DLD1 (cell line): Measurements from ENCODE around the gene RPL35.

Experiments used
- in situ Hi-C: cut with HindIII; loops from 2 replicates; pipeline ENCODE4 v1.10.0; 2017; ENCODE audit warnings: low sequenced_read_pairs

Gene RPL35

DNA sequence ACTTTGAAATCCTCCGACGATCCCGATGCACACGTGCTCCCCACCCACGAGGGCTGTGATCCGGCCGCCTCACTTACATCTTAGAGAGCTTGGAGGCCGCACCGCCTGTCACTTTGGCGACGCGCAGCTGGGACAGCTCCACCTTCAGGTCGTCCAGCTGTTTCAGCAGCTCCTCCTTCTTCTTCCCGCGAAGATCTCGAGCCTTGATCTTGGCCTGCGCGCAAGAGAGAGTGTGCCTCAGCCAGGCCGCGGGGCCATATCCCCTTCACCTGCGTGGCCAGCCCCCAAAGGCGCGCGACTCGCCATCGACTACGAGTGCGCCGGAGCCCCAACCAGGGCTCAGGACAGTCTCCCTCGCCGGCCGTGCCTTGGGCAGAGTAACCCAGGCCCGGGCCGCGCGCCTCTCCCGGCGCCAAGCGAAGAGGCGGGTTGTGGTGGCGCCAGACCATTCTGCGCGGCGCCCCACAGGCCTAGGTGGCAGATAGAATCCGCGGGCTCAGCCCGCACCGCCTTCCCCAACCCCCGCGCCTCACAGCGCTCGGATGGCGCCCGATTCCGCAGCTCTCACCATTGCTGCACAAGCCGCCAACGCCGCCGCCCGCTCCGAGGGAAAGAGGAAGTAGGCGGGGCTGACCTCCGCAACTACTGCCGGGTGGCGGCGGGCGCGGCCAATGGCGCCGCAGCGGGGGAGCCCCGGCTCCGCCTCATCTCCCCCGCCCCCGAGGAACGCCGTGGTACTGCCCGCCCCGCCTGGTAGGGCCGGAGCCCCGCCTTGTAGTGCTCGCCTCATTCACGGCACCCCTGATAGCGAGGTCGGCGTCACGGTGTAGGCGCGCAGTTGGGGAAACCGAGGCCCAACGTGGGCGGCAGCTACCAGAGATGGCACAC lies at the start of gene RPL35, which contains the start of gene ARPC5L:
Gene RPL35 (minus strand): TSS at position 616 of the 888 bp plus-strand sequence. CDS start 45 bp downstream, at position 571.
Gene ARPC5L (plus strand): TSS at position 789 of the 888 bp plus-strand sequence. CDS start 7,161 bp downstream, outside the sequence.
- in situ Hi-C loops = no loop called here

DNA sequence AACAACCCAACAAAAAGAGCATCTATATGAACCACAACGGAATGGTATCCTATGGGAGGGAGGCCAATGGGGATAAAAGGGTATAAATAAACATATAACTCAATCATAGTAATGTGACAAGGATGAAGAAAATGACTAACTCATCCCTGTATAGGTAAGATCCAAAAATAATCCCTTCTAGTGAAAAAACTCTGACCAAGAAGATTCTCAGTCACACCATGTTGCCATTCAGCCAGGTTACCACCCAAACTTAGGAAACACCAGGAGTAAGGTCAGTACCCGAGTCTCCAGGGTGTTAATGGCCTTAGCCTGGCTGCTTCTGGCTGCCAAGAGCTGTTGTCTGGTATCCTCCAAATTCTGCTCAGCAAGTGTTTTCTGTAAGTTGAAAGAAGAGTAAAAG lies 46.3 kb upstream of the RPL35 start:
- in situ Hi-C loops = no loop called here

DNA sequence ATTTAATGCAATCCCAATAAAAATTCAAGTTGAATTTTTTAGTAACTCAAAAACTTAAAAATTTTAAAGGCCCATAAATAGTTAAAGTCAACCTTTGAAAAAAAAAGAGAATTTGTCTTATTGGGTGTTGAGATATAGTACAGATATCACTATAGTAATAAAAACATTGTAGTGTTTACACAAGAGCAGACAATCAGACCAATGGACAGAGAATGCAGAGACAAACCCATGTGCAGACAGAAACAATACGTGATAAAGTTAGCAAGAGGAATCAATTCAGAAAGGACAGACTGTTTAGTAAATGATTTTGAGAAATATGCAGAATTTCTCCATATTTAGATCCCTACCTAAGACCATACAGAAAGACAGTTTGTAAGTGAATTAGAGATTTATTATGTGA lies 45.2 kb upstream of the RPL35 start:
- in situ Hi-C loops = no loop called here

DNA sequence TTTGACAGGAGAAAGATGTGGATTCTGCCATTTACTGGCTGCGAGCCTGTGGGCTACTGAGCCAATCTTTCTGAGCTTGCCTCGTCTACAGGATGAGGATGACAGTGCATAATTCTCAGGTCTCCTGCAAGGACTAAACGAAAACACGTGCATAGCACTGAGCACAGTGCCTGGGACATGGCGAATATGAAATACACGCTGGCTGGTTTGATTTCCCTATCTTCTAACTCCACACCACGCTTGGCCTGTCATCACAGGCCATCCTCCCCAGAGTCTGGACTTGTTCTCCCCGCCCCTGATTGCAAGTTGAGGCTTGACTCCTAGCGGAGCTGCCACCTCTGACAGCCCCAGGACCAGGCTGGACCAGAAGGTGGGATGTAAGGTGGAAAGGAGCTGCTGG lies 38.1 kb upstream of the RPL35 start:
- in situ Hi-C loops = loop anchor here (25.0 kb wide), 1 partner anchor 138 kb away; the partner anchor contains the start of gene NR6A1

DNA sequence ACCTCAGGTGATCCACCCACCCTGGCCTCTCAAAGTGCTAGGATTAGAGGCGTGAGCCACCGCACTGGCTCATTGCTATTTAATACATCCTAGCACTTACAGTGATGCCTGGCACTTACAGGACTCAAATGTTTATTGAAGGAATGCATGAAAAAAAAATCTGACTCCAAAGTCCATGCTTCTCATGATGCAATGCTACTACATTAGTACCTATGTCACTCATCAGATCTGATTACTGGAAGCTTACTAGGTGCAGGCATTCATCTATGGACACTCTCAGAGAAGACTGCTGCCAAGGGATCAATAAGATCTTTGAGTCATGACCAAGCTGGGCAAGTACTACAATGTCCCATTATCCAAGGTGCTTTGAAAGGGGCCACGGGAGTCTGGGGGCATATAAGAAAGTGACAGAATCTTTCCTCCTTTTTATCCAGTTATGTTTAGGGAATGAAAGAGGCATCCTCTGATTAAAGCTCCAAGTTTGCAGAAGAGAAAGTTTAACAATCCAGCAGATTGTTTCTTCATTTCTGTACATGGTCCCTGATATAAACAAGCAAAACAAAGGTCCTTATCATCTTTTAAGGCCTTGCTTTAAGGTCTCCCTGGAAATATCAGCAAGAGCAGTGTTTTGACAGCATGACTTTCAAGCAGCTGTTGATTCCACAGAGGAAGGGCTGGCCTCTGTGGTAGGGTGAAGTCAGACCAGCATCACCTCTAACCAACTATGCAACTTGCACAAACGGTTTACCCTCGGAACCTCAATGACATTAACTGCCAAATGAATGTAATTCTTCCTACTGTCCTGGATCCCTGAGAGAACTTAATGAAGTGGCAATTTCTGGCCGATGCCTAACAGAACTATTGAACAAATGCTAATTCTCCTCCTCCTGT lies 36.1 kb upstream of the RPL35 start:
- in situ Hi-C loops = loop anchor here (25.0 kb wide), 1 partner anchor 136 kb away; the partner anchor contains the start of gene NR6A1

DNA sequence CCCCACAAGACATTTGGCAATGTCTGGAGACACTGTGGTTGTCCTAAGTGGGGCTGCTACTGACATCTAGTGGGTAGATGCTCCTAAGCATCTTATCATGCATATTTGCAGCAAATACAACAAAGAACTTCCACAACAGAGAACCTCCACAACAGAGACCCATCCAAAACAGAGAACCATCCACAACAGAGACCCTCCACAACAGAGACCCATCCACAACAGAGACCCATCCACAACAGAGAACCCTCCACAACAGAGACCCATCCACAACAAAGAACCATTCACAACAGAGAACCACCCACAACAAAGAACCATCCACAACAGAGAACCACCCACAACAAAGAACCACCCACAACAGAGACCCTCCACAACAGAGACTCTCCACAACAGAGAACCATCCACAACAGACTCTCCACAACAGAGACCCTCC lies 33.0 kb upstream of the RPL35 start:
- in situ Hi-C loops = loop anchor here (25.0 kb wide), 1 partner anchor 132 kb away; the partner anchor contains the start of gene NR6A1

DNA sequence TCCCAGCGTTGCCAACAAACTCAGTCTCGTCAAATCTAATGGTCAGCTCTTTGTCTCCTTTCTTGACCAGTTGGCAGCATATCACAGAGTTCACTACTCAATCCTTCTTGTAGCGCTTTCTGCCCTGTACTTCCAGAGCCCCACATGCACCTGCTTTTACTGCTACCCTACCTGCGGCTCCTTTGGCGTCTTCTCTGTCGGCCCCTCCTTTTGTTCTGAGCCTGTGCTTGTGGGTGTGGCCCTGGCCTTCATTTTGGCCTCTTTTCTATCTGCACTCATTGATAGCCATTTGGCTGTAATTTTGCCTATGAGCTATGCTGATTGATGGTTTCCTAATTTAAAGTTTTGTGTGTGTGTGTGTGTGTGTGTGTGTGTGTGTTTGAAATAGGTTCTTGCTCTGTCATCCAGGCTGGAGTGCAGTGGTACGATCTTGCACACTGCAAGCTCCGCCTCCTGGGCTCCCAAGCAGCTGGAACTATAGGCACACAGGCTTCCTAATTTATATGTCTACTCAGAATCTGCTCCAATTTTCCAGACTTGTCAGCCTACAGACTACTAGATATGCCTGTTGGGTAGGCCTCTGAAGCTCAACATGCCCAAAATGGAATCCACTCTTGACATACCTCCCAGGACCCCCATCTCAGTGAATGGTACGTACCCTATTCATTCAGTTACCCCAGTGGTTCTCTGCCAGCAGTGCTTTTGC lies 32.4 kb upstream of the RPL35 start:
- in situ Hi-C loops = loop anchor here (25.0 kb wide), 1 partner anchor 132 kb away; the partner anchor contains the start of gene NR6A1

DNA sequence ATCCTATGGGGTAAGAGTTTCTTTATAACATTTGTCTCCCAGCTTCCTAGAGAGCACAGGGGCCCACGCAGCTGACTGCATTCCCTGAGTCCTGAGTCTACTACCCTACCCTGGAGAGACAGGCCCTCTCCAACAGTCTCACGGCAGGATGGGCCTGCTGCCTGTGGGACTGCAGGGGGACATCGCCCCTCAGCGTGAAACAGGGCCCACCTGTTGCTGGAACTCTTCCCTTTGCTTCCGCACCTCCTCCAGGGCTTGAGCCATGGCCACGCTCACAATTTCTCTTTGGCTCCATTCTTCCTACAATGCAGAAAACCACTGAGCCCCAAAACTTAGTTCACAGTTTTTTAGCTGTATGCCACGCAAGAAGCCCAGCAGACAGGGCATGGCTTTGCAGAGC lies 28.4 kb upstream of the RPL35 start:
- in situ Hi-C loops = loop anchor here (25.0 kb wide), 1 partner anchor 128 kb away; the partner anchor contains the start of gene NR6A1

DNA sequence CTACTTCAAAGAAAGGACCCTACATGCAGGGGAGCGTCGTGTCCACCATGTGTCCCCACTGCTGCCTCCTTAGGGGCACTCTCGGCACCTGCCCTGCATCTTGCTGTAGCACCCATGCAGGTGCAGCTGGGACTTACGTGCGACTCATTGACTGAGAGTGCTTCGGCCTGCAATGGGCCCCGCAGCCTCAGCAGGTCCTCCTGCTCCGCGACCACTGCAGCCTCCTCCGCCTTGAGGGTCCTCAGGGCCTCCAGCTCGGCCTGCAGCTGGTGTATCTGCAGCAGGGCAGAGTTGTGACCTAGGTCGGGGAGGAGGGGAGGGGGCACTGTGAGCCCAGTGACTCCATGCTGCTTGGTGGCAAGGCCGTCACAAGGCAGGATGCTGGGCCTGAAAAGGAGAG lies 27.2 kb upstream of the RPL35 start:
- in situ Hi-C loops = loop anchor here (25.0 kb wide), 1 partner anchor 127 kb away; the partner anchor contains the start of gene NR6A1

DNA sequence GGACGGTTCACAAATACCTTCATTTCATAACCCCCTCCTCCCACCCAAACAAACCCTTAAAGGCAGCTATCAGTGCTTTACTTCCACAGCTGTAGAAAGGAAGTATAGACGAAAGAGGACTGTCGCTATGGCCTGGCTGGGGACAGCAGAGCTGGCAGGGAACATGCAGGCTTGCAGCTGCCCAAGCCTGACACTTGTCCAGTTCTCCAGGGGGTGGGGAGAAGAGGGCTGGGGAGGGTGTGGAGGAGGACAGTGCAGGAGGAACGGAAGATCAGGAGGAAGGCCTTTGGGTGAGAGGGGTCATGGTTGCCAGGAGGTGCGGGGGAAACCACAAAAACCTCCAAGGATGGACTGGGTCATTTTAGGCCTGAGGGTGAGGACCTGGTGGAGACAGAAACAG lies 26.1 kb upstream of the RPL35 start:
- in situ Hi-C loops = loop anchor here (25.0 kb wide), 1 partner anchor 126 kb away; the partner anchor contains the start of gene NR6A1

DNA sequence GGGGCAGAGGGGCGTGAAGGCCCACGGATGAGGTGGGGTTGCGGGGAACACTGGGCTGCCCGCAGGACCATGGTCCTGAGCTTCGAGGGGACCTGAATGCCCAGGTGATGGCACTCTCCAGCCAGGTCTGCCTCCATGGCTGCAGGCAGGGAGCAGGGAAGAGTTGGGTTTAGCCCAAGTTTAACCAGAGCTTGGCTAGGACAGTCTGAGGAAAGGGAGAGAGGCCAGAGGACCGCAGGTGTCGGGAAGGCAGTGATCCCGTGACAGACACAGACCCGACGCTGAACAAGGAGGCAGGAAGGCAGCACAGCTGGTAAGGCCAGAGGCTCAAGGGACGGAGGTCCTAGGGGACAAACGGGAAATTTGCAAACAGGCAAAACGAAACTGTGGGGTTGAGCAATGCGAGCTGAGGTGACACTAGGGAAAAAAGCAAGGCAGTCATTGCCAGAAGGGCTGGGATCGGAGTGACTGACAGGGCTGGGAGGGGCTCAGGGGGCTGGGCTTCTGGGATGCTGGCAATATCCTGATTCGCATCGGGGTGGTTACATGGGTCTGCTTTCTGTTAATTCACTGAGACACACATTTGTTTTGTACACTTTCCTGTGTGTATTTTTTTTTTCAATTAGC lies 25.2 kb upstream of the RPL35 start:
- in situ Hi-C loops = loop anchor here (25.0 kb wide), 1 partner anchor 125 kb away; the partner anchor contains the start of gene NR6A1

DNA sequence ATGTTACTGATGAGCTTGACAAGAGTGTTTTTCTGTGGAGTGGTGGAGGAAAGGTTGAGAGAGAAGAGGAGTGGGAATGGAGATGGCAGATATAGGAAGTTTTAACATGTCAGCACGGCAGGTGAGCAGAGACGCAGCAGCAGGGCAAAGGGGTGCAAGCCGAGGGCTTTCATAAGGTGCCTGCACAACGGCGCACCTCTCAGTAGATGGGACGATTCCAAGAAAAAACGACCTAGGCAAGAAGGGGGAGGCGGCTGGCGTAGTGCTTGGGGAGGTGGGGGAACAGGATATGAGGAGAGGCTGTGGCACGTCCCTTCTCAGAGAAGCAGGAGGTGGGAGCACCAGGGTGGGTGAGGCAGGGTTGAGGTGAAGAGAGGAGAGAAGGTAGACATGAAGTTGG lies 24.7 kb upstream of the RPL35 start:
- in situ Hi-C loops = loop anchor here (25.0 kb wide), 1 partner anchor 124 kb away; the partner anchor contains the start of gene NR6A1

DNA sequence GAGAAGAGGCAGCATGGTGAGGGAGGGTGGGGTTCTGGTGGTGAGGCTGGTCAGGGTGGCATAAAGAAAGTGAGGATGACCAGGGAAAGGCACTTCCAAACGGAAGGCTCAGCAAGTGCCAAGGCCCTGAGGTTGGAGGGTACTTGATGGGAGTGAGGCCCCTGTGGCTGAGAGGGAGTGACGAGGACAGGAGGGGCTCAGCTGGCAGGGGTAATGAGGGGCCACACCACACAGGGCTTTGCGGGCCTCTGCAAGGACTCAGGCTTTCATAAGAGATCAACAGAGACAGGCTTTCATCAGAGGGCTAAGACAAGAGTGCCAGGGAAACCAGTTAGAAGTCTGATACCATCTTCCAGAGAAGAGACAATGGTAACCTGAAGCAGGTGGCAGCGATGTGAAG lies 23.8 kb upstream of the RPL35 start:
- in situ Hi-C loops = loop anchor here (25.0 kb wide), 1 partner anchor 123 kb away; the partner anchor contains the start of gene NR6A1

DNA sequence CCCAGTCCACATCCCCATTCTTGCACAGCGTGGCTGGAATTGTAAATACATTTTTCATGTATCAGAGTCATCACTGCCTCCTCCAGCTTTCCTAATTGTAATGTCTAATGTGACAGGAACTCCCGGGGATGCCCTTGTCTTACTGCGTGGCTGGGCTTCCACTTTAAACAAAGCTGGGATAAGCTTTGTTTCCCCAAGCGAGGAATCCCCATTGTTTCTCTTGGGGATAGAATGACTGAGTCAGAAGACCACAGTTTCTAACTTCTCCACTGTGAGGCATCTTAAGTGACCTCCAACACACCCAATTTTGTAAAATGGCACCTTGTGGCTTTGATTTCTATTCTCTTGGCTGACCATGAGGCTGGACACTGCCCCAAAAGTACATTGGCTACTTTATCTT lies 22.6 kb upstream of the RPL35 start:
- in situ Hi-C loops = loop anchor here (25.0 kb wide), 1 partner anchor 122 kb away; the partner anchor contains the start of gene NR6A1

DNA sequence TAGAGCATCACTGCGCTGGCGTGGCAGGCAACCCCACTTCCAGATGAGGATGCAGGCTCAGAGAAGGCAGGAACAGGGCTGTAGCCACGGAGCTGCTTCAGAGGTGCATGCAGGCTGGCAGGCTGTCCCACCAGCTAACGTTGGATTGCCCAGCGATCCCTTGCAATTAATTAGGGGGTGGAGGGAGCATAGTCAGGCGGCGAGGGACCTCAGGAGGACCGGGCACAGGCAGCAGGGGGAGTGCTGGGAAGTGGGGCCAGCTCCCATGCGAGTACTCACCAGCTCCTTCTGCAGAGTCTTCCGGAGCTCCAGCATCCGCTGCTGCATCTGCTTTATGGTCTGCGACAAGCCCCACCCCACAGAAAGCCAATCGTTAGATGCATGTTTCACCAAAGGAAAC lies 20.5 kb upstream of the RPL35 start:
- in situ Hi-C loops = loop anchor here (25.0 kb wide), 1 partner anchor 120 kb away; the partner anchor contains the start of gene NR6A1

DNA sequence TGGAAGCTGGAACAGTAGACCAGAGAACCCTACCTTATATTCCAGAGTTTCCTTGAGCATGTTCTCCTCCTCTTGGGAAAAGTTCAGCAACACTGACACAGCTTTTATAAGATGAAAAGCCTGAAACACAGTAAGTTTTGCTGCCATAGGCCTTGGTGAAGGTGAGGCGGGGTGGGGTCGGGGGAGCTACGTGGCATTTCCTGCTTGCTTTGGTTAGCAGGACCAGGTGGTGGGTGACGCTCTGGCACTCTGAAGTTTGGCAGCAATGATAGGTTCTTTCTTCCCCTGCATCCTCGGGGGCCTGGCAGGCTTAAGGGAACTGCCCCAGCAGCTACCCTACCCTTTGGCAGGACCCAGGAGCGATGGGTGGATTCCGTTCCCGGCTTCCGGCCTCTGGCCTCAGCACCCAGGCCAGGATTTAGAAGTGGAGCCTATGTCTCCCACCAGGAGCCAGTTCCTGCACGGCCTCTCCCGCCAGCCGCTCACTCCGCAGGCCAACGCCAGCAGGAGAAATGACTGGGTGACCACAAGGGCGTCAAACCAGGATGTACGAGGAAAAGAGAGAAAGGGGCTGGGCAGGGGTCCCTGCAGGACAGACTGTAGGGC lies 19.5 kb upstream of the RPL35 start:
- in situ Hi-C loops = loop anchor here (25.0 kb wide), 1 partner anchor 119 kb away; the partner anchor contains the start of gene NR6A1

DNA sequence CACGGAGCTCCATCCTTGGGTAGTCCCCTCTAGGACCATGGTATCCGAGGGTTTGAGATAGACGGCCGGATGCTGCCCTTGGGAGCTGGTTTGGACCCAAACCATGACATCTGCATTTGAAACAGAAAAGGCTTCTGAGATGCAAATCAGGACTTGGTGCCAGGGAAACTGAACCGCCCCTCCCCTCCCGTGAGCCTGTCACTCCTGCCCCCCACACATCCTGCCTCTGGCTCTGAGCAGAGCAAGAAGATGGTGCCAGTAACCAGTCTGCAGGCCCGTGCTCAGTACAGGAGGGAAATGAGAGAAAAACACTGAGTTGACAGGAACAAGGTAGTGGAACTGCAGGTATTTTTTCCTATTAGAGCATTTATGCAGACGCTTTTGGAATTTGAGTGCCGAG lies 18.7 kb upstream of the RPL35 start:
- in situ Hi-C loops = loop anchor here (25.0 kb wide), 1 partner anchor 118 kb away; the partner anchor contains the start of gene NR6A1

DNA sequence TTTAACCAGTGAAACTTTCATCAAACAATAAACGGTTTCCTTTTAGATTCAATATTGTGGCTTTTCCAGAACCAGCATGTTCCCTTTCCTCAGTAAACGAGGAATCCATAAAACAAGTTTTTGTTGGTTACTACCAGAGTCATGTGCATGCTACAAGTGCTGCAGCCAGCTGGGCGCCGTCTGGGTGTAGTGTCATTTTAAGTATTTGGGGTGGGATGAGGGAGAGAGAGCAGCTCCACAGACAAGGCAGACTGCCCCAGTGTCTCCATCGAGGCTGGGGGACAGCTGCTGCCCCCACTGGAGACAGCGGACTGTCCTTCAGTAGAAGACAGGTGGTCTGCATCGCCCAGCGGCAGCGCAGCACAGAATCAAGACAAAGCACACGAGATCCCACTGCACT lies 17.5 kb upstream of the RPL35 start:
- in situ Hi-C loops = loop anchor here (25.0 kb wide), 1 partner anchor 117 kb away; the partner anchor contains the start of gene NR6A1

DNA sequence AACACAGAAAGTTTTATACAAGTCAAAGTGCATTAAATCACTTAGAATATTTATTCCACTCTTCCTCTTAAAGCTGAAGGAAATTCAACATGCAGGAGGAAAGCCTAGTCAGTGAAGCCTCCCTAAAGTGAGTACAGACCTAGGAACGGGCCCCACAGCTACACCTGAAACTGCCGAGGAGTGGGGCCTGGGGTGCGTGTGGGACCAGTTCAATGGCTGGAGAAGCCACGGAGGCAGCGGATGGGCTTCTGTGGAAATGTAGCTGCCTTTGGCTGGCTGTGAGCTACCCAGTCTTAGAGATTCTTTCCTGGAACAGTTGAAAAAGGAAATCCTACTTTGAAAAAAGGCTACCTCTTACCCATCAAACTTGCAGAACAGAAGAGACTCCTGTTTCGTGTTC lies 16.8 kb upstream of the RPL35 start:
- in situ Hi-C loops = loop anchor here (25.0 kb wide), 1 partner anchor 116 kb away; the partner anchor contains the start of gene NR6A1
